ENCODE data around the gene B3GALT5. TPM values are rescaled to one million over a fixed set of nuclear protein-coding genes. Genes with fewer than 3 reads are reported as not detected.
"Not testable (repeated sequence)": the region's sequence is repeated elsewhere in the genome, so short reads cannot be mapped to it uniquely, and the experiment has no call there.

Gene B3GALT5
- total RNA-seq, 2 donors from 2014 or later = not detected

DNA sequence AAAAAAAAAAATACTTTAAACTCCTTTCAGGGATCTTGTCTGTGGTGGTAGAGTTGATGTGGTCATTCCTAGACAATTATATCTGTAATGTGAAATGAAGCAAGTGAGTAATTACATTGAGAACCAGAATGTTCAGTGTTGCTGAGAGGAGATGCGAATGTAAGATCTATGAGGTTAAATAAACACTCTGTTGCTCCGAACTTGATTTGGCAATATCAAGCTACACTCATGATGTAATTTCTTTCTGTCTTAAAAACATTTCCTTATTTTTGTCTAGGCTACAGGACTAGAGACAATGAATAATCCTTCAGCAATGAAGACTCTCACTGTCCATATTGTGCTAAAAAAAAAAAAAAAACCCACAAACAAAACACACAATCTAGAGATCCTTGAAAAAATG is 69.1 kb downstream of the B3GALT5 start:
- no peaks in the 10 kb centered on the region for H3K27me3 Mint-ChIP-seq (ENCODE audit: low read depth)
- no peak overlapping the region for H3K27ac Mint-ChIP-seq
- no peaks in the 10 kb centered on the region for H3K36me3 Mint-ChIP-seq (ENCODE audit: insufficient read depth in 2 of 2)
- DNase-seq (no peak), ATAC-seq (replicated peaks in 1 of 2) (no peak)
- peaks cover 2% of the 10 kb centered on the region in 2 donors for H3K9me3 Mint-ChIP-seq
- no peaks in the 10 kb centered on the region for H3K4me1 Mint-ChIP-seq (ENCODE audit: low read depth)
- H3K4me3 Mint-ChIP-seq = no peak overlapping the region

GRCh38 chr21:39685236-39685635 is 72.5 kb downstream of the B3GALT5 start:
- no peak overlapping the region for H3K4me3 Mint-ChIP-seq
- no peaks in the 10 kb centered on the region for H3K27me3 Mint-ChIP-seq (ENCODE audit: low read depth)
- no peak for DNase-seq
- H3K4me1 Mint-ChIP-seq (ENCODE audit: low read depth) = no peaks in the 10 kb centered on the region
- H3K9me3 Mint-ChIP-seq = peaks cover 0 to 3% of the 10 kb centered on the region in 2 donors
- no peak for ATAC-seq (replicated peaks in 1 of 2)
- H3K27ac Mint-ChIP-seq = no peak overlapping the region
- no peaks in the 10 kb centered on the region for H3K36me3 Mint-ChIP-seq (ENCODE audit: insufficient read depth in 2 of 2)

DNA sequence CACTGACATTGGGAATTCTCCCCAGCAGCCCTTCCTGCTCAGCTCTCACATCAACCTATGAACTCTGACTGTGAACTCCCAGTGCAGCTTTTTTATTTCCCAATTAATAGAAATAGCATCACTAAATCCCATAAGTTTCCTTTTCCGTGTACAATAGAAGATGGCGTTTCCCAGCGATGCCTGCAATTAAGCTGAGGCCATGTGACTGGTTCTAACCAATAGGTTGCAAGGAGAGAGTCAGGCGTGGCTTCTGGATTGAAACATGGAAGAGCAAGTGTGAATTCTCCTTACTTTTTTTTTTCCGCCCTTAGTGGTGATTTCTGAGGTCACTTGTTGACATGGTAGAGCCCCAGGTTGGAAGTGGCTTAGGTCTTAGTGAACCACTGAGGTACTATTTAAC is 73.3 kb downstream of the B3GALT5 start:
- Mint-ChIP-seq H3K27me3 (ENCODE audit: low read depth) (no peaks in the 10 kb centered on the region), H3K36me3 (ENCODE audit: insufficient read depth in 2 of 2) (no peaks in the 10 kb centered on the region), H3K27ac (no peak overlapping the region), H3K4me3 (no peak overlapping the region), H3K4me1 (ENCODE audit: low read depth) (no peaks in the 10 kb centered on the region), H3K9me3 (peaks cover 0 to 3% of the 10 kb centered on the region in 2 donors)
- DNase-seq (no peak), ATAC-seq (replicated peaks in 1 of 2) (no peak)

GRCh38 chr21:39686646-39687468 is 74.1 kb downstream of the B3GALT5 start:
- ATAC-seq (replicated peaks in 1 of 2) (no peak), DNase-seq (no peak)
- H3K27me3 Mint-ChIP-seq (ENCODE audit: low read depth) = no peaks in the 10 kb centered on the region
- H3K4me1 Mint-ChIP-seq (ENCODE audit: low read depth) = no peaks in the 10 kb centered on the region
- H3K9me3 Mint-ChIP-seq = peaks cover 0 to 3% of the 10 kb centered on the region in 2 donors
- no peaks in the 10 kb centered on the region for H3K36me3 Mint-ChIP-seq (ENCODE audit: insufficient read depth in 2 of 2)
- H3K27ac Mint-ChIP-seq = no peak overlapping the region
- H3K4me3 Mint-ChIP-seq = no peak overlapping the region

- Mint-ChIP-seq H3K27me3 (ENCODE audit: low read depth) (no peaks in the 10 kb centered on the region), H3K4me1 (ENCODE audit: low read depth) (no peaks in the 10 kb centered on the region), H3K27ac (no peak overlapping the region), H3K9me3 (peaks cover 0 to 3% of the 10 kb centered on the region in 2 donors), H3K36me3 (ENCODE audit: insufficient read depth in 2 of 2) (no peaks in the 10 kb centered on the region), H3K4me3 (no peak overlapping the region)
- no peak for DNase-seq
- no peak for ATAC-seq (replicated peaks in 1 of 2)
Observed at GRCh38 chr21:39688010-39688409, 75.3 kb downstream of the B3GALT5 start.

- not testable (repeated sequence) for H3K4me1 Mint-ChIP-seq (ENCODE audit: low read depth); H3K27ac Mint-ChIP-seq; DNase-seq; ATAC-seq (replicated peaks in 1 of 2); H3K27me3 Mint-ChIP-seq (ENCODE audit: low read depth); H3K4me3 Mint-ChIP-seq; H3K36me3 Mint-ChIP-seq (ENCODE audit: insufficient read depth in 2 of 2); H3K9me3 Mint-ChIP-seq
Observed at GRCh38 chr21:39689860-39690259, 77.1 kb downstream of the B3GALT5 start.

DNA sequence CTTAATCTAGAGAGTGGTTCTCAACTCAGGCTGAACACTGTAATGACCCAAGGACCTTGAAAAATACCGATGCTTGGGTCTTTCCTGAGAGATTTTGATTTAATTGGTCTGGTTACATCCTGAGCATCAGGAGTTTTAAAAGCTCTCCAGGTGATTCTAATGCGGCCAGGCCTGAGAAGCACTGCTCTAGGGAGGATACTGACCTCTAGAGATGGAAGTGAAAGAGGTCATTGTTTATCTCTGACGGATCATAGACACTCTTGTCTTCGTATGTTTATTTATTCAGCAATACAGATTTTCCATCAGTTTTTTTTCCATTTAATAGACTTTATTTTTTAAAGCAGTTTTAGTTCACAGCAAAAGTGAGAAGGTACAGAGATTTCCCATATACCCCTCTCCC is 77.7 kb downstream of the B3GALT5 start:
- DNase-seq (no peak), ATAC-seq (replicated peaks in 1 of 2) (no peak)
- no peaks in the 10 kb centered on the region for H3K4me1 Mint-ChIP-seq (ENCODE audit: low read depth)
- H3K27me3 Mint-ChIP-seq (ENCODE audit: low read depth) = no peaks in the 10 kb centered on the region
- H3K9me3 Mint-ChIP-seq = peaks cover 0 to 2% of the 10 kb centered on the region in 2 donors
- no peak overlapping the region for H3K4me3 Mint-ChIP-seq
- H3K27ac Mint-ChIP-seq = no peak overlapping the region
- H3K36me3 Mint-ChIP-seq (ENCODE audit: insufficient read depth in 2 of 2) = no peaks in the 10 kb centered on the region

- Mint-ChIP-seq H3K4me3 (no peak overlapping the region), H3K27me3 (ENCODE audit: low read depth) (no peaks in the 10 kb centered on the region), H3K27ac (no peak overlapping the region), H3K36me3 (ENCODE audit: insufficient read depth in 2 of 2) (no peaks in the 10 kb centered on the region), H3K4me1 (ENCODE audit: low read depth) (no peaks in the 10 kb centered on the region), H3K9me3 (peaks cover 0 to 2% of the 10 kb centered on the region in 2 donors)
- ATAC-seq (replicated peaks in 1 of 2) = no peak
- DNase-seq = no peak
Observed at GRCh38 chr21:39694750-39695149, 82.0 kb downstream of the B3GALT5 start.

- H3K9me3 Mint-ChIP-seq = no peaks in the 10 kb centered on the region
- H3K36me3 Mint-ChIP-seq (ENCODE audit: insufficient read depth in 2 of 2) = no peaks in the 10 kb centered on the region
- H3K4me3 Mint-ChIP-seq = no peak overlapping the region
- peaks cover 7% of the 10 kb centered on the region for H3K27me3 Mint-ChIP-seq (ENCODE audit: low read depth)
- H3K4me1 Mint-ChIP-seq (ENCODE audit: low read depth) = no peaks in the 10 kb centered on the region
- no peak overlapping the region for H3K27ac Mint-ChIP-seq
- DNase-seq (no peak), ATAC-seq (replicated peaks in 1 of 2) (no peak)
Observed at GRCh38 chr21:39696196-39696595, 83.5 kb downstream of the B3GALT5 start.

GRCh38 chr21:39696618-39697017 is 83.9 kb downstream of the B3GALT5 start:
- ATAC-seq (replicated peaks in 1 of 2) (no peak), DNase-seq (no peak)
- no peaks in the 10 kb centered on the region for H3K4me1 Mint-ChIP-seq (ENCODE audit: low read depth)
- H3K36me3 Mint-ChIP-seq (ENCODE audit: insufficient read depth in 2 of 2) = no peaks in the 10 kb centered on the region
- H3K27ac Mint-ChIP-seq = no peak overlapping the region
- H3K27me3 Mint-ChIP-seq (ENCODE audit: low read depth) = peaks cover 7% of the 10 kb centered on the region
- no peak overlapping the region for H3K4me3 Mint-ChIP-seq
- no peaks in the 10 kb centered on the region for H3K9me3 Mint-ChIP-seq

- DNase-seq (no peak), ATAC-seq (replicated peaks in 1 of 2) (no peak)
- peaks cover 7% of the 10 kb centered on the region for H3K27me3 Mint-ChIP-seq (ENCODE audit: low read depth)
- H3K27ac Mint-ChIP-seq = no peak overlapping the region
- H3K9me3 Mint-ChIP-seq = peaks cover 0 to 1% of the 10 kb centered on the region in 2 donors
- H3K4me1 Mint-ChIP-seq (ENCODE audit: low read depth) = no peaks in the 10 kb centered on the region
- no peaks in the 10 kb centered on the region for H3K36me3 Mint-ChIP-seq (ENCODE audit: insufficient read depth in 2 of 2)
- no peak overlapping the region for H3K4me3 Mint-ChIP-seq
Observed at GRCh38 chr21:39700318-39700717, 87.6 kb downstream of the B3GALT5 start.

- no peak overlapping the region for H3K4me3 Mint-ChIP-seq
- no peaks in the 10 kb centered on the region for H3K36me3 Mint-ChIP-seq (ENCODE audit: insufficient read depth in 2 of 2)
- DNase-seq (no peak), ATAC-seq (replicated peaks in 1 of 2) (no peak)
- H3K27me3 Mint-ChIP-seq (ENCODE audit: low read depth) = peaks cover 7% of the 10 kb centered on the region
- peaks cover 0 to 3% of the 10 kb centered on the region in 2 donors for H3K9me3 Mint-ChIP-seq
- H3K4me1 Mint-ChIP-seq (ENCODE audit: low read depth) = no peaks in the 10 kb centered on the region
- no peak overlapping the region for H3K27ac Mint-ChIP-seq
Observed at GRCh38 chr21:39703578-39703977, 90.8 kb downstream of the B3GALT5 start.

DNA sequence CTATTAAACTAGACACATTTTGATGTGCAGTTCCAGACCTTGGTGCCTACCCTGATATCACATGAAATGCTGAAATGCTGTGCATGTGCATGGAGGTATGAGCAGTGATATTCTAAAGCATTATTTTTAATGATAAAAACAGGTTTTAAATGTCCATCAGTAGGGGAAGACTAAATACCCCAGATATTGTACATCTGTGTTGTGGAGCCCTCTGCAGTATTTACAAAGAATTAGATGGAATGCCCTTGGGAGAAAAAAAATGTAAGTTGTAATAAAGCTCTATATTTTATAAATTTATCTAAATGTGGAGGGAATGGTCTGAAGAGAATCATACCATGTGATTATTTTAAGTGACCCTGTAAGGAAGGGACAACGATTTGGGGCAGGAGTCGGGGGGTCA is 93.1 kb downstream of the B3GALT5 start:
- no peak overlapping the region for H3K4me3 Mint-ChIP-seq
- no peak for DNase-seq
- peaks cover 0 to 3% of the 10 kb centered on the region in 2 donors for H3K9me3 Mint-ChIP-seq
- H3K27ac Mint-ChIP-seq = no peak overlapping the region
- H3K27me3 Mint-ChIP-seq (ENCODE audit: low read depth) = no peaks in the 10 kb centered on the region
- no peak for ATAC-seq (replicated peaks in 1 of 2)
- H3K4me1 Mint-ChIP-seq (ENCODE audit: low read depth) = no peaks in the 10 kb centered on the region
- H3K36me3 Mint-ChIP-seq (ENCODE audit: insufficient read depth in 2 of 2) = no peaks in the 10 kb centered on the region

DNA sequence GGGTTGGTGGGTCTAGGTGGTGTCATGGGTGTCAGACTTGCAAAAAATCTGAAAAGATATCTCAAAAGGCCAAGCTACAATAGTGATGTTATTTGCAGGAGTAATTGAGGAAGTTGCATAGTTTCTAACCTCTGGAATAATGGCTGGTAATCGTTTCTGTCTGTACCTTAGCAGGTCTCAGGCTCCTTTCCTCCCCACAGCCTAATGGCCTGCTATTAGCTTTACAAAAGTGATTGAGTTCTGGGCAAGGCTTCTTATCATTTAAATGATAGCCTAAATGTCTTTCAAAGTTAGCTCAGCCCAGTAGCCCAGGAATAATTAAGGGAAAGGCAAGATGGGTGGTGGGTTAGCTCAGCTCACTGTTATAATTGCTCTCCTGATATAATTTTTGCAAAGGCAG is 94.6 kb downstream of the B3GALT5 start:
- Mint-ChIP-seq H3K4me3 (no peak overlapping the region), H3K4me1 (ENCODE audit: low read depth) (no peaks in the 10 kb centered on the region), H3K9me3 (peaks cover 0 to 3% of the 10 kb centered on the region in 2 donors), H3K36me3 (ENCODE audit: insufficient read depth in 2 of 2) (no peaks in the 10 kb centered on the region), H3K27ac (no peak overlapping the region), H3K27me3 (ENCODE audit: low read depth) (no peaks in the 10 kb centered on the region)
- DNase-seq (no peak), ATAC-seq (replicated peaks in 1 of 2) (no peak)

Data from activated T-cell treated with anti-CD3 and anti-CD28 coated beads, Interleukin-2, amount 50 U/mL, for 72 hours (primary cell).